ENCODE data around the gene RPL28. TPM values are rescaled to one million over a fixed set of nuclear protein-coding genes. Genes with fewer than 3 reads are reported as not detected.
"Not testable (repeated sequence)": the region's sequence is repeated elsewhere in the genome, so short reads cannot be mapped to it uniquely, and the experiment has no call there.

Gene RPL28
- total and polyA plus RNA-seq, 4 donors: 116 to 535 (median 164) TPM

- H3K9me3 ChIP-seq (ENCODE audit: control insufficient read depth in 4 of 4, low read length in 3 of 4): no peaks in the 10 kb centered on the region
- no peak overlapping the region for H3K9ac ChIP-seq (ENCODE audit: low read depth in 1 of 2, low read length in 2 of 2)
- H3K36me3 ChIP-seq (ENCODE audit: control insufficient read depth in 4 of 4, insufficient read depth in 3 of 4, low read depth in 1 of 4, low read length in 3 of 4): peaks cover 3 to 17% (median 6%) of the 10 kb centered on the region in 4 donors
- 84% methylated on average over 12 of the region's 12 CpGs for WGBS
- no peak overlapping the region for H3K4me3 ChIP-seq (ENCODE audit: low read depth in 1 of 3, low read length in 3 of 3)
- no peak overlapping the region for H3K27ac ChIP-seq (ENCODE audit: low read depth in 1 of 2, low read length in 2 of 2)
- TF ChIP-seq FOXA2 (IDR thresholded peaks at IDR 0.05): no peak
- no peak for TF ChIP-seq FOXA1 (IDR thresholded peaks at IDR 0.05)
- TF ChIP-seq HNF4G (IDR thresholded peaks at IDR 0.05): no peak
- no peak for TF ChIP-seq GABPA (IDR thresholded peaks at IDR 0.05 in 1 of 2, conservative IDR thresholded peaks at IDR 0.05 in 1 of 2)
- no peak for TF ChIP-seq ATF3 (IDR thresholded peaks at IDR 0.05)
- TF ChIP-seq YY1 (IDR thresholded peaks at IDR 0.05): no peak
- TF ChIP-seq TAF1 (conservative IDR thresholded peaks at IDR 0.05): no peak
- no peak for TF ChIP-seq MAX (IDR thresholded peaks at IDR 0.05)
- DNase-seq (ENCODE audit: low spot score): no peak
- H3K27me3 ChIP-seq (ENCODE audit: control insufficient read depth in 4 of 4, insufficient read depth in 4 of 4, low read length in 3 of 4): no peaks in the 10 kb centered on the region
- no peaks in the 10 kb centered on the region for H3K4me1 ChIP-seq (ENCODE audit: control insufficient read depth in 4 of 4, insufficient read depth in 4 of 4, low read length in 3 of 4)
These were observed 12.6 kb downstream of the RPL28 start for GRCh38 chr19:55398200-55398925.

GRCh38 chr19:55400281-55401087 is 14.8 kb downstream of the RPL28 start:
- H3K9ac ChIP-seq (ENCODE audit: low read depth in 1 of 2, low read length in 2 of 2): no peak overlapping the region
- H3K9me3 ChIP-seq (ENCODE audit: control insufficient read depth in 4 of 4, low read length in 3 of 4): no peaks in the 10 kb centered on the region
- H3K36me3 ChIP-seq (ENCODE audit: control insufficient read depth in 4 of 4, insufficient read depth in 3 of 4, low read depth in 1 of 4, low read length in 3 of 4): peaks cover 3 to 21% (median 8%) of the 10 kb centered on the region in 4 donors
- no peak overlapping the region for H3K27ac ChIP-seq (ENCODE audit: low read depth in 1 of 2, low read length in 2 of 2)
- no peaks in the 10 kb centered on the region for H3K4me1 ChIP-seq (ENCODE audit: control insufficient read depth in 4 of 4, insufficient read depth in 4 of 4, low read length in 3 of 4)
- 95% methylated on average over 14 of the region's 14 CpGs for WGBS
- TF ChIP-seq GABPA (IDR thresholded peaks at IDR 0.05 in 1 of 2, conservative IDR thresholded peaks at IDR 0.05 in 1 of 2) (no peak), TAF1 (conservative IDR thresholded peaks at IDR 0.05) (no peak), HNF4A (conservative IDR thresholded peaks at IDR 0.05) (no peak), REST (IDR thresholded peaks at IDR 0.05) (no peak), SP1 (IDR thresholded peaks at IDR 0.05) (no peak)
- H3K27me3 ChIP-seq (ENCODE audit: control insufficient read depth in 4 of 4, insufficient read depth in 4 of 4, low read length in 3 of 4): no peaks in the 10 kb centered on the region
- H3K4me3 ChIP-seq (ENCODE audit: low read depth in 1 of 3, low read length in 3 of 3): no peak overlapping the region
- DNase-seq (ENCODE audit: low spot score): no peak

GRCh38 chr19:55401390-55401789 is 15.7 kb downstream of the RPL28 start:
- not testable (repeated sequence) for DNase-seq (ENCODE audit: low spot score); H3K9me3 ChIP-seq (ENCODE audit: control insufficient read depth in 4 of 4, low read length in 3 of 4); H3K4me3 ChIP-seq (ENCODE audit: low read depth in 1 of 3, low read length in 3 of 3); H3K4me1 ChIP-seq (ENCODE audit: control insufficient read depth in 4 of 4, insufficient read depth in 4 of 4, low read length in 3 of 4); H3K27me3 ChIP-seq (ENCODE audit: control insufficient read depth in 4 of 4, insufficient read depth in 4 of 4, low read length in 3 of 4); H3K27ac ChIP-seq (ENCODE audit: low read depth in 1 of 2, low read length in 2 of 2); H3K9ac ChIP-seq (ENCODE audit: low read depth in 1 of 2, low read length in 2 of 2)
- 90% methylated on average over 20 of the region's 28 CpGs for WGBS
- H3K36me3 ChIP-seq (ENCODE audit: control insufficient read depth in 4 of 4, insufficient read depth in 3 of 4, low read depth in 1 of 4, low read length in 3 of 4): peaks cover 3 to 21% (median 9%) of the 10 kb centered on the region in 4 donors

Measured in liver (tissue), 9 donors.